GM12878 (cell line): ENCODE measurements around the gene ZSWIM3. TPM values are rescaled to one million over a fixed set of nuclear protein-coding genes. Genes with fewer than 3 reads are reported as not detected.

ENCODE experiments used
- ATAC-seq: fragments of 200-7000 bp; cut with Tn5 transposase; 3 replicates; pipeline ENCODE4 v1.9.1; 2020; ENCODE audit warnings: mild to moderate bottlenecking, moderate library complexity
- BruUV-seq: library from RNA; stranded (reverse); fragments of 400-500 nt; replicated peaks from 2 replicates; lab custom pipeline; 2021; lab: Mats Ljungman, UMichigan
- CTCF ChIA-PET: fragments of 300-600 bp; sonication (Branson Sonifier 250); formaldehyde crosslinking; extraction: SDS; loops from one replicate; lab custom pipeline; 2021; ENCODE audit warnings: inconsistent platforms; lab: Yijun Ruan, JAX
- POLR2A ChIA-PET: fragments of 350-600 bp; formaldehyde crosslinking; extraction: SDS; loops from one replicate; lab custom pipeline; 2021; ENCODE audit warnings: inconsistent platforms; lab: Charles Lee
- RAD21 ChIA-PET: fragments of 300-600 bp; sonication (Branson Sonifier 250); formaldehyde crosslinking; loops from one replicate; lab custom pipeline; 2023; ENCODE audit warnings: antibody characterized with exemption; ENCODE audit not compliant: unreplicated experiment; lab: Charles Lee
- SMC1A ChIA-PET: fragments of 300-600 bp; sonication (Branson Sonifier 250); formaldehyde crosslinking; loops from one replicate; lab custom pipeline; 2023; ENCODE audit not compliant: unreplicated experiment, uncharacterized antibody; lab: Charles Lee
- DNase-seq: peaks from one replicate; pipeline ENCODE4 v3.0.0-alpha.2; 2011; ENCODE audit warnings: low read depth, low spot score
- FAIRE-seq: peaks from 3 replicates; lab custom pipeline; 2011; peaks lifted over from hg19 to GRCh38; lab: Jason Lieb, UNC
- H2AFZ ChIP-seq: 2 replicates; pipeline ENCODE4 v1.6.0; 2011; ENCODE audit warnings: low read depth, low read length, control low read depth; ENCODE audit not compliant: control insufficient read depth
- H3K27ac ChIP-seq: 2 replicates; pipeline ENCODE4 v1.5.1; 2011; ENCODE audit warnings: control low read depth; ENCODE audit not compliant: control insufficient read depth, insufficient read depth
- H3K27me3 ChIP-seq, 2 experiments: replicated peaks in 1 of 2; 2 replicates each; pipeline versions ENCODE4 v1.6.0 to v1.6.1; 2011; ENCODE audit warnings: low read length in 1 of 2; ENCODE audit not compliant: control insufficient read depth in 2 of 2, insufficient read depth in 2 of 2
- H3K36me3 ChIP-seq, 2 experiments: 2 replicates each; pipeline ENCODE4 v1.5.1; 2011; ENCODE audit warnings: low read length in 1 of 2; ENCODE audit not compliant: control insufficient read depth in 2 of 2, insufficient read depth in 2 of 2
- H3K4me1 ChIP-seq: 2 replicates; pipeline ENCODE4 v1.6.1; 2011; ENCODE audit warnings: mild to moderate bottlenecking, low read length, moderate library complexity, mixed read lengths; ENCODE audit not compliant: control insufficient read depth, insufficient read depth
- H3K4me2 ChIP-seq: 2 replicates; pipeline ENCODE4 v1.6.0; 2011; ENCODE audit warnings: control low read depth; ENCODE audit not compliant: control insufficient read depth, insufficient read depth
- H3K4me3 ChIP-seq: fragments of 200-600 bp; sonication (generic); 2 replicates; pipeline ENCODE4 v1.5.1; 2016
- H3K79me2 ChIP-seq: 2 replicates; pipeline ENCODE4 v1.6.0; 2011; ENCODE audit warnings: low read length; ENCODE audit not compliant: control insufficient read depth, insufficient read depth
- H3K9ac ChIP-seq: 2 replicates; pipeline ENCODE4 v1.8.0; 2011; ENCODE audit warnings: low read length, control low read depth, mixed read lengths; ENCODE audit not compliant: control insufficient read depth, insufficient read depth
- H3K9me3 ChIP-seq: replicated peaks from 3 replicates; pipeline ENCODE4 v1.5.1; 2011; ENCODE audit warnings: mild to moderate bottlenecking, low read length; ENCODE audit not compliant: control insufficient read depth, insufficient read depth
- H4K20me1 ChIP-seq: 2 replicates; pipeline ENCODE4 v1.6.0; 2011; ENCODE audit not compliant: control insufficient read depth, insufficient read depth
- ASH2L ChIP-seq: fragments of 300-600, 200-600 bp; sonication (generic); IDR thresholded peaks from 2 replicates; pipeline ENCODE4 v1.6.1; 2017; ENCODE audit warnings: low read depth, mild to moderate bottlenecking, borderline replicate concordance
- CHD1 ChIP-seq: IDR thresholded peaks from 2 replicates; pipeline ENCODE4 v1.6.1; 2012; ENCODE audit warnings: low read depth, low read length, improper control_type of control experiment
- CHD4 ChIP-seq: fragments of 200-600 bp; sonication (generic); IDR thresholded peaks from 2 replicates; pipeline ENCODE4 v1.6.1; 2016; ENCODE audit warnings: mild to moderate bottlenecking
- CREM ChIP-seq: IDR thresholded peaks from 2 replicates; pipeline ENCODE4 v1.6.1; 2014; ENCODE audit warnings: antibody characterized with exemption, low read depth
- MYC ChIP-seq: IDR thresholded peaks from 2 replicates; pipeline ENCODE4 v1.6.1; 2011; ENCODE audit warnings: mild to moderate bottlenecking, low read length, moderate library complexity, inconsistent platforms; ENCODE audit not compliant: insufficient read depth, insufficient replicate concordance, insufficient read length, severe bottlenecking
- PML ChIP-seq: IDR thresholded peaks from 2 replicates; pipeline ENCODE4 v1.6.1; 2012; ENCODE audit warnings: low read length, inconsistent platforms
- SPI1 ChIP-seq: IDR thresholded peaks from 2 replicates; pipeline ENCODE4 v1.6.1; 2011; ENCODE audit warnings: low read depth, mild to moderate bottlenecking, low read length, moderate library complexity, borderline replicate concordance; ENCODE audit not compliant: insufficient read depth
- SREBF2 ChIP-seq: IDR thresholded peaks from 2 replicates; pipeline ENCODE4 v1.6.1; 2012; ENCODE audit warnings: mild to moderate bottlenecking, low read length
- SUZ12 ChIP-seq: fragments of 200-600 bp; sonication (generic); IDR thresholded peaks from one replicate; pipeline ENCODE4 v1.6.1; 2018; ENCODE audit warnings: antibody characterized with exemption, mild to moderate bottlenecking; ENCODE audit not compliant: unreplicated experiment
- TARDBP ChIP-seq: IDR thresholded peaks from 2 replicates; pipeline ENCODE4 v1.6.1; 2016; ENCODE audit warnings: borderline replicate concordance
- WGBS: methylation state at CpG from one replicate; pipeline ENCODE4 v1.1.6; 2016; ENCODE audit warnings: low lambda C conversion rate; ENCODE audit not compliant: insufficient replicate concordance, insufficient coverage; ENCODE audit errors: missing lambda C conversion rate; 5-methylcytosine and 5-hydroxymethylcytosine counted together
- in situ Hi-C: fragments of 300-500 bp; cut with MboI; formaldehyde crosslinking; loops from 9 replicates; pipeline ENCODE4 v1.14.3; 2018; ENCODE audit warnings: mixed read lengths
- intact Hi-C: fragments of 100-400 bp; cut with micrococcal nuclease; formaldehyde crosslinking; loops from one replicate; pipeline ENCODE4 v1.14.2; 2022; ENCODE audit not compliant: unreplicated experiment
- polyA plus RNA-seq, 11 experiments: library from polyadenylated mRNA; depleted of rRNA in 4 of 11; unstranded in 6 of 11; stranded (reverse) in 5 of 11; fragments of >200 nt; fragmentation: Nextera tagmentation in 4 of 11; fragmentation: Illumina TruSeq in 1 of 11; extraction: Ambion mirVana in 4 of 11; extraction: Trizol in 1 of 11; gene quantifications; 1 replicate in 1 of 11; 2 replicates in 10 of 11; pipeline versions ENCODE4 v1.2.1 to v1.2.3, GENCODE V29; 2011 to 2016; ENCODE audit warnings: inconsistent platforms in 2 of 11, missing spikeins in 2 of 11, low read depth in 1 of 11
- total RNA-seq, 4 experiments: library from RNA; depleted of rRNA in 3 of 4; stranded (reverse); fragments of >200 nt in 3 of 4; fragmentation: Illumina TruSeq in 1 of 4; extraction: Trizol in 1 of 4; gene quantifications; 2 replicates each; pipeline versions ENCODE4 v1.2.1 to v1.2.3, GENCODE V29; 2013 to 2021
- TF ChIP-seq, protein P1 (sequence below): fragments of 450-650 bp; formaldehyde crosslinking; IDR thresholded peaks from 2 replicates; pipeline ENCODE4 v1.4.0; 2022; ENCODE audit warnings: mild to moderate bottlenecking, moderate library complexity
- TF ChIP-seq, protein P2 (sequence below): IDR thresholded peaks from 2 replicates; pipeline ENCODE4 v1.6.1; 2012; ENCODE audit warnings: mild to moderate bottlenecking, low read depth, low read length

The ZSWIM3 gene
- total and polyA plus RNA-seq, 10 of the 15 experiments (the other 5 are each of a cell fraction or from before 2014, with no cell fraction given): 1.6 to 5.1 (median 4.2) TPM

DNA sequence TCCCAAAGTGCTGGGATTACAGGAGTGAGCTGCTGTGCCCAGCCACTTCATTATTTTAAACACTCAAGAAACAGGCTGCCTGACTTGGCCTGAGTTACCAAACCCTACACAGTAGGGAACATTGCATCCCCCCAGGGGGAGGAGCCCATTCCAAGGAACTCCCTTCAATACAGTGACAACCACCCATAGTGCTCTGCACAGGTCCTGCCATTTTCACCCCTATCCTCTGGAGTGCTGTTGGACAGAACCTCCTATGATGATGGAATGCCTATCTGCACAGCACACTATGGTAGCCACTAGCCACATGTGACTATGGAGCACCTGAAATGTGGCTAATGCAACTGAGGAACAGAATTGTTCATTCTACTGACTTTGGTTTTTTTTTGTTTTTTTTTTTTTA lies 12.0 kb upstream of the ZSWIM3 start (continued):
- TF ChIP-seq, protein P1, sequence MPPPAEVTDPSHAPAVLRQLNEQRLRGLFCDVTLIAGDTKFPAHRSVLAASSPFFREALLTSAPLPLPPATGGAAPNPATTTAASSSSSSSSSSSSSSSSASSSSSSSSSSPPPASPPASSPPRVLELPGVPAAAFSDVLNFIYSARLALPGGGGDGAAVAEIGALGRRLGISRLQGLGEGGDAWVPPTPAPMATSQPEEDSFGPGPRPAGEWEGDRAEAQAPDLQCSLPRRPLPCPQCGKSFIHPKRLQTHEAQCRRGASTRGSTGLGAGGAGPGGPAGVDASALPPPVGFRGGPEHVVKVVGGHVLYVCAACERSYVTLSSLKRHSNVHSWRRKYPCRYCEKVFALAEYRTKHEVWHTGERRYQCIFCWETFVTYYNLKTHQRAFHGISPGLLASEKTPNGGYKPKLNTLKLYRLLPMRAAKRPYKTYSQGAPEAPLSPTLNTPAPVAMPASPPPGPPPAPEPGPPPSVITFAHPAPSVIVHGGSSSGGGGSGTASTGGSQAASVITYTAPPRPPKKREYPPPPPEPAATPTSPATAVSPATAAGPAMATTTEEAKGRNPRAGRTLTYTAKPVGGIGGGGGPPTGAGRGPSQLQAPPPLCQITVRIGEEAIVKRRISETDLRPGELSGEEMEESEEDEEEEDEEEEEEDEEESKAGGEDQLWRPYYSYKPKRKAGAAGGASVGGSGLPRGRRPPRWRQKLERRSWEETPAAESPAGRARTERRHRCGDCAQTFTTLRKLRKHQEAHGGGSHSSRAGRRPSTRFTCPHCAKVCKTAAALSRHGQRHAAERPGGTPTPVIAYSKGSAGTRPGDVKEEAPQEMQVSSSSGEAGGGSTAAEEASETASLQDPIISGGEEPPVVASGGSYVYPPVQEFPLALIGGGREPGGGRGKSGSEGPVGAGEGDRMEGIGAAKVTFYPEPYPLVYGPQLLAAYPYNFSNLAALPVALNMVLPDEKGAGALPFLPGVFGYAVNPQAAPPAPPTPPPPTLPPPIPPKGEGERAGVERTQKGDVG (CRISPR knock-in tag): no peak
- TF ChIP-seq, all 136 proteins: peak for 0

DNA sequence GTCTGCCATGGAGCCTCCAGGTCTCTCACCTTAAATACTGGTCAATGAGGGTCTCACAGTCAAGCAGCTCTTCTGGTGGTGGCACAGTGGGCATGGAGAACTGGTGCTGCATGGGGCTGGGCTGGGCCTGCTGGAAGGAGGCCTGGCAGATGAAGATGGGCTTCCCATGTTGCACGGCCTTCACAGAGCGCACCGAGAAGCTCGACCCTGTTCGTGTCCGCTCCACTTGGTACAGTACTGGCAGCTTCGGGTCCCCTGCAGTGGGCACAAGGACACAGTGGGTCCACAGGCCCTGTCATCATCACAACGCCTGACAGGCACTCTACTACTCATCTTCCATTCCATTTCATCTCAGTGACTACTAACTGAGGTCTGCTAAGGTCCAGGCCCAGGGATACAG lies 9.0 kb upstream of the ZSWIM3 start:
- ChIA-PET SMC1A (no interaction called here), RAD21 (no interaction called here), CTCF (no interaction called here), POLR2A (no interaction called here)
- TF ChIP-seq PML (no peak), SPI1 (no peak), SUZ12 (no peak), CHD4 (no peak), ASH2L (no peak), TARDBP (no peak), MYC (no peak), CHD1 (no peak), SREBF2 (no peak), CREM (no peak)
- TF ChIP-seq, protein P2, sequence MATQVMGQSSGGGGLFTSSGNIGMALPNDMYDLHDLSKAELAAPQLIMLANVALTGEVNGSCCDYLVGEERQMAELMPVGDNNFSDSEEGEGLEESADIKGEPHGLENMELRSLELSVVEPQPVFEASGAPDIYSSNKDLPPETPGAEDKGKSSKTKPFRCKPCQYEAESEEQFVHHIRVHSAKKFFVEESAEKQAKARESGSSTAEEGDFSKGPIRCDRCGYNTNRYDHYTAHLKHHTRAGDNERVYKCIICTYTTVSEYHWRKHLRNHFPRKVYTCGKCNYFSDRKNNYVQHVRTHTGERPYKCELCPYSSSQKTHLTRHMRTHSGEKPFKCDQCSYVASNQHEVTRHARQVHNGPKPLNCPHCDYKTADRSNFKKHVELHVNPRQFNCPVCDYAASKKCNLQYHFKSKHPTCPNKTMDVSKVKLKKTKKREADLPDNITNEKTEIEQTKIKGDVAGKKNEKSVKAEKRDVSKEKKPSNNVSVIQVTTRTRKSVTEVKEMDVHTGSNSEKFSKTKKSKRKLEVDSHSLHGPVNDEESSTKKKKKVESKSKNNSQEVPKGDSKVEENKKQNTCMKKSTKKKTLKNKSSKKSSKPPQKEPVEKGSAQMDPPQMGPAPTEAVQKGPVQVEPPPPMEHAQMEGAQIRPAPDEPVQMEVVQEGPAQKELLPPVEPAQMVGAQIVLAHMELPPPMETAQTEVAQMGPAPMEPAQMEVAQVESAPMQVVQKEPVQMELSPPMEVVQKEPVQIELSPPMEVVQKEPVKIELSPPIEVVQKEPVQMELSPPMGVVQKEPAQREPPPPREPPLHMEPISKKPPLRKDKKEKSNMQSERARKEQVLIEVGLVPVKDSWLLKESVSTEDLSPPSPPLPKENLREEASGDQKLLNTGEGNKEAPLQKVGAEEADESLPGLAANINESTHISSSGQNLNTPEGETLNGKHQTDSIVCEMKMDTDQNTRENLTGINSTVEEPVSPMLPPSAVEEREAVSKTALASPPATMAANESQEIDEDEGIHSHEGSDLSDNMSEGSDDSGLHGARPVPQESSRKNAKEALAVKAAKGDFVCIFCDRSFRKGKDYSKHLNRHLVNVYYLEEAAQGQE: no peak
- Histone ChIP-seq H3K79me2 (no peaks in the 10 kb centered on the region), H3K4me3 (no peak overlapping the region), H3K36me3 (peaks cover 2% of the 10 kb centered on the region in 2 experiments; a peak in 3 of 4 replicates), H3K4me1 (no peaks in the 10 kb centered on the region), H2AFZ (no peak overlapping the region), H3K4me2 (no peak overlapping the region), H3K9me3 (no peaks in the 10 kb centered on the region), H3K9ac (no peak overlapping the region), H4K20me1 (no peaks in the 10 kb centered on the region), H3K27me3 (no peaks in the 10 kb centered on the region), H3K27ac (no peak overlapping the region)
- in situ Hi-C loops: no loop called here
- WGBS: 98% methylated on average over 8 of the region's 8 CpGs
- no peak for FAIRE-seq
- ATAC-seq: no peak
- no peak for DNase-seq
- intact Hi-C loops: no loop called here
- BruUV-seq: no TSS peak
